ENCODE measurements around the gene MTUS2.
"Not testable (repeated sequence)": the region's sequence is repeated elsewhere in the genome, so short reads cannot be mapped to it uniquely, and the experiment has no call there.

MTUS2 gene

DNA sequence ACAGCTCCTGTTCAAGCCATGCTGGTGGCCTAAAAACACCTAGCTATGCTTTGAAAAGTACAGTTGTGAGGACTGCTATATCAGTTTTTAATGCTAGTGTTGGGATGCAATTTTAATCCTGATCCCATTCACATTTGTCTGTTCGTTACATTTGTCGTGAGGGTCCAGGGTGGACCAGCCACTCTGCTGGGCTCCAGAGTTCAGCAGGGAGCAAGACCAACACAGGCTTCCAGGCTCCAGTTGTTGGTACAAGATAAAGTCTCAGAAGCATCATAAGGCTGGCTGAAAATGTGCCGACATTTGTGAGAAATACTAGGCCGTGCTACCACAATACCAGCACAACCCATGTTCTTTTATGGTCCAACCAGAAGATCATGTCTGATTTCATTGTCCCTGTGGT is 564.7 kb downstream of the MTUS2 start:
- Histone ChIP-seq H3K27me3 (ENCODE audit: insufficient read depth, poor library complexity, severe bottlenecking) (no peaks in the 10 kb centered on the region), H3K27ac (replicated peaks) (no peak overlapping the region), H3K4me3 (replicated peaks; ENCODE audit: insufficient read depth, low read length) (no peak overlapping the region)
- TF ChIP-seq REST (IDR thresholded peaks at IDR 0.05; ENCODE audit: insufficient replicate concordance, low read depth) (no peak), SPI1 (IDR thresholded peaks at IDR 0.05; ENCODE audit: borderline replicate concordance, low read depth) (no peak), GABPA (IDR thresholded peaks at IDR 0.05; ENCODE audit: low read depth) (no peak), POLR2AphosphoS5 (IDR thresholded peaks at IDR 0.05; ENCODE audit: low read depth) (no peak)
- TF ChIP-seq, protein P1, sequence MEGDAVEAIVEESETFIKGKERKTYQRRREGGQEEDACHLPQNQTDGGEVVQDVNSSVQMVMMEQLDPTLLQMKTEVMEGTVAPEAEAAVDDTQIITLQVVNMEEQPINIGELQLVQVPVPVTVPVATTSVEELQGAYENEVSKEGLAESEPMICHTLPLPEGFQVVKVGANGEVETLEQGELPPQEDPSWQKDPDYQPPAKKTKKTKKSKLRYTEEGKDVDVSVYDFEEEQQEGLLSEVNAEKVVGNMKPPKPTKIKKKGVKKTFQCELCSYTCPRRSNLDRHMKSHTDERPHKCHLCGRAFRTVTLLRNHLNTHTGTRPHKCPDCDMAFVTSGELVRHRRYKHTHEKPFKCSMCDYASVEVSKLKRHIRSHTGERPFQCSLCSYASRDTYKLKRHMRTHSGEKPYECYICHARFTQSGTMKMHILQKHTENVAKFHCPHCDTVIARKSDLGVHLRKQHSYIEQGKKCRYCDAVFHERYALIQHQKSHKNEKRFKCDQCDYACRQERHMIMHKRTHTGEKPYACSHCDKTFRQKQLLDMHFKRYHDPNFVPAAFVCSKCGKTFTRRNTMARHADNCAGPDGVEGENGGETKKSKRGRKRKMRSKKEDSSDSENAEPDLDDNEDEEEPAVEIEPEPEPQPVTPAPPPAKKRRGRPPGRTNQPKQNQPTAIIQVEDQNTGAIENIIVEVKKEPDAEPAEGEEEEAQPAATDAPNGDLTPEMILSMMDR (IDR thresholded peaks at IDR 0.05; ENCODE audit: insufficient read depth, low read length): no peak
- no peak for DNase-seq (ENCODE audit: low read depth in 1 of 2, low spot score in 1 of 2)

- Histone ChIP-seq H3K4me3 (replicated peaks; ENCODE audit: insufficient read depth, low read length) (no peak overlapping the region), H3K27me3 (ENCODE audit: insufficient read depth, poor library complexity, severe bottlenecking) (no peaks in the 10 kb centered on the region), H3K27ac (replicated peaks) (no peak overlapping the region)
- TF ChIP-seq POLR2AphosphoS5 (IDR thresholded peaks at IDR 0.05; ENCODE audit: low read depth): no peak
- DNase-seq (ENCODE audit: low read depth in 1 of 2, low spot score in 1 of 2): no peak
These were observed 566.1 kb downstream of the MTUS2 start for GRCh38 chr13:29386246-29386645.

DNA sequence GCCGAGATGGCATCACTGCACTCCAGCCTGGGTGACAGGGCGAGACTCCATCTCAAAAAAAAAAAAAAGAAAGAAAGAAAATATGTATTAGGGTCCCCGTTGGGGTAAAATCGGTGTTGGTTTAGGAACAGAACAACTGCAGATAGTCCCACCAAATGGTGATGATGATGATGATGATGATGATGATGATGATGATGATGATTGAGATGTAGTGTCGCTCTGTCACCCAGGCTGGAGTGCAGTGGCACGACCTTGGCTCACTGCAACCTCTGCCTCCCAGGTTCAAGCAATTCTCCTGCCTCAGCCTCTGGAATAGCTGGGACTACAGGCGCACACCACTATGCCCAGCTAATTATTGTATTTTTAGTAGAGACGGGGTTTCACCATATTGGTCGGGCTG is 570.5 kb downstream of the MTUS2 start:
- not testable (repeated sequence) for H3K27me3 ChIP-seq (ENCODE audit: insufficient read depth, poor library complexity, severe bottlenecking); H3K4me3 ChIP-seq (replicated peaks; ENCODE audit: insufficient read depth, low read length); H3K27ac ChIP-seq (replicated peaks); DNase-seq (ENCODE audit: low read depth in 1 of 2, low spot score in 1 of 2)

- TF ChIP-seq GABPA (IDR thresholded peaks at IDR 0.05; ENCODE audit: low read depth) (no peak), SPI1 (IDR thresholded peaks at IDR 0.05; ENCODE audit: borderline replicate concordance, low read depth) (no peak), REST (IDR thresholded peaks at IDR 0.05; ENCODE audit: insufficient replicate concordance, low read depth) (no peak), POLR2AphosphoS5 (IDR thresholded peaks at IDR 0.05; ENCODE audit: low read depth) (no peak)
- TF ChIP-seq, protein P1 (IDR thresholded peaks at IDR 0.05; ENCODE audit: insufficient read depth, low read length): no peak
- DNase-seq (ENCODE audit: low read depth in 1 of 2, low spot score in 1 of 2): no peak
These were observed 576.3 kb downstream of the MTUS2 start for GRCh38 chr13:29396446-29396845.

GRCh38 chr13:29397265-29397664 is 577.1 kb downstream of the MTUS2 start:
- H3K27me3 ChIP-seq (ENCODE audit: insufficient read depth, poor library complexity, severe bottlenecking): peaks cover 18% of the 10 kb centered on the region
- H3K4me3 ChIP-seq (replicated peaks; ENCODE audit: insufficient read depth, low read length): no peak overlapping the region
- H3K27ac ChIP-seq (replicated peaks): no peak overlapping the region
- TF ChIP-seq GABPA (IDR thresholded peaks at IDR 0.05; ENCODE audit: low read depth): no peak
- TF ChIP-seq POLR2AphosphoS5 (IDR thresholded peaks at IDR 0.05; ENCODE audit: low read depth): no peak
- TF ChIP-seq SPI1 (IDR thresholded peaks at IDR 0.05; ENCODE audit: borderline replicate concordance, low read depth): no peak
- TF ChIP-seq, protein P1 (IDR thresholded peaks at IDR 0.05; ENCODE audit: insufficient read depth, low read length): no peak
- TF ChIP-seq REST (IDR thresholded peaks at IDR 0.05; ENCODE audit: insufficient replicate concordance, low read depth): no peak
- no peak for DNase-seq (ENCODE audit: low read depth in 1 of 2, low spot score in 1 of 2)

More at GRCh38 chr13:29396446-29396845, 576.3 kb downstream of the MTUS2 start:
- H3K27ac ChIP-seq (replicated peaks): no peak overlapping the region
- no peak overlapping the region for H3K4me3 ChIP-seq (replicated peaks; ENCODE audit: insufficient read depth, low read length)
- peaks cover 18% of the 10 kb centered on the region for H3K27me3 ChIP-seq (ENCODE audit: insufficient read depth, poor library complexity, severe bottlenecking)

Measured in HL-60 (cell line).